Coronary artery (tissue), 2 donors: Measurements from ENCODE around the gene PLA2G3.

Source experiments
- DNase-seq: peaks from one replicate; pipeline ENCODE4 v3.0.0-alpha.2; 2017; ENCODE audit warnings: low spot score
- H3K27ac ChIP-seq, 2 donors: fragments of 200-600 bp; sonication (generic); one replicate each; pipeline ENCODE4 v1.5.1; 2016 to 2019
- H3K4me3 ChIP-seq: fragments of 200-600 bp; sonication (generic); 2 replicates; pipeline ENCODE4 v1.5.1; 2016; ENCODE audit warnings: mild to moderate bottlenecking, moderate library complexity
- TF ChIP-seq, protein P1 (sequence below): fragments of 200-600 bp; sonication (generic); IDR thresholded peaks from one replicate; pipeline ENCODE4 v1.5.1; 2019; ENCODE audit warnings: antibody characterized with exemption

Gene PLA2G3

DNA sequence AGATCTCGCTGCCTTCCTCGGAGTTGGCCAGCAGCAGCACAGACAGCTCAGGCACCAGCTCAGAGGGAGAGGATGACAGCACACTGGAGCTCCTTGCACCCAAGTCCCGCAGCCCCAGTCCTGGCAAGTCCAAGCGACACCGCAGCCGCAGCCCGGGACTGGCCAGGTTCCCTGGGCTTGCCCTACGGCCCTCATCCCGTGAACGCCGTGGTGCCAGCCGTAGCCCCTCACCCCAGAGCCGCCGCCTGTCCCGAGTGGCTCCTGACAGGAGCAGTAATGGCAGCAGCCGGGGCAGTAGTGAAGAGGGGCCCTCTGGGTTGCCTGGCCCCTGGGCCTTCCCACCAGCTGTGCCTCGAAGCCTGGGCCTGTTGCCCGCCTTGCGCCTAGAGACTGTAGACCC lies 6.4 kb downstream of the PLA2G3 start:
- Histone ChIP-seq H3K4me3 (no peak overlapping the region), H3K27ac (no peak overlapping the region)
- DNase-seq, result no peak
- TF ChIP-seq, protein P1, sequence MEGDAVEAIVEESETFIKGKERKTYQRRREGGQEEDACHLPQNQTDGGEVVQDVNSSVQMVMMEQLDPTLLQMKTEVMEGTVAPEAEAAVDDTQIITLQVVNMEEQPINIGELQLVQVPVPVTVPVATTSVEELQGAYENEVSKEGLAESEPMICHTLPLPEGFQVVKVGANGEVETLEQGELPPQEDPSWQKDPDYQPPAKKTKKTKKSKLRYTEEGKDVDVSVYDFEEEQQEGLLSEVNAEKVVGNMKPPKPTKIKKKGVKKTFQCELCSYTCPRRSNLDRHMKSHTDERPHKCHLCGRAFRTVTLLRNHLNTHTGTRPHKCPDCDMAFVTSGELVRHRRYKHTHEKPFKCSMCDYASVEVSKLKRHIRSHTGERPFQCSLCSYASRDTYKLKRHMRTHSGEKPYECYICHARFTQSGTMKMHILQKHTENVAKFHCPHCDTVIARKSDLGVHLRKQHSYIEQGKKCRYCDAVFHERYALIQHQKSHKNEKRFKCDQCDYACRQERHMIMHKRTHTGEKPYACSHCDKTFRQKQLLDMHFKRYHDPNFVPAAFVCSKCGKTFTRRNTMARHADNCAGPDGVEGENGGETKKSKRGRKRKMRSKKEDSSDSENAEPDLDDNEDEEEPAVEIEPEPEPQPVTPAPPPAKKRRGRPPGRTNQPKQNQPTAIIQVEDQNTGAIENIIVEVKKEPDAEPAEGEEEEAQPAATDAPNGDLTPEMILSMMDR, result no peak

- no peak overlapping the region for H3K4me3 ChIP-seq
- H3K27ac ChIP-seq, result no peak overlapping the region
- TF ChIP-seq, protein P1, result no peak
These were observed 9.4 kb downstream of the PLA2G3 start for GRCh38 chr22:31130873-31131272.

DNA sequence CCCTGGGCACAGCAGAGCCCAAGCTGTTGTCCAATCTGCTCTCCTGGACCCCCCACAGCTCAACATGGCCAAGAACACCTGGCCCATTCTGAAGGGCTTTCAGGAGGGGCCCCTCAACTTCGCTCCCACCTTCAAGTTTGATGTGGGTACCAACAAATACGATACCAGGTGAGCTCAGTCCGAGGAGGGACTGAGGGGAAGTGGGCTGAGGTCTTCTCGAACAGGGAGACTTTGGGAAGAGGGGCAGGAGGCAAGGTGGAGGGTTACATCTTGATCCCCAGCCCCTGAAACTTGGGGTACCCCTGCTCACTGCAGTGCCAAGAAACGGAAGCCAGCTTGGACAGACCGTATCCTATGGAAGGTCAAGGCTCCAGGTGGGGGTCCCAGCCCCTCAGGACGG lies 12.2 kb downstream of the PLA2G3 start:
- no peak for DNase-seq
- Histone ChIP-seq H3K4me3 (no peak overlapping the region), H3K27ac (no peak overlapping the region)
- TF ChIP-seq, protein P1, result no peak

More at GRCh38 chr22:31130873-31131272, 9.4 kb downstream of the PLA2G3 start:
- no peak for DNase-seq

DNA sequence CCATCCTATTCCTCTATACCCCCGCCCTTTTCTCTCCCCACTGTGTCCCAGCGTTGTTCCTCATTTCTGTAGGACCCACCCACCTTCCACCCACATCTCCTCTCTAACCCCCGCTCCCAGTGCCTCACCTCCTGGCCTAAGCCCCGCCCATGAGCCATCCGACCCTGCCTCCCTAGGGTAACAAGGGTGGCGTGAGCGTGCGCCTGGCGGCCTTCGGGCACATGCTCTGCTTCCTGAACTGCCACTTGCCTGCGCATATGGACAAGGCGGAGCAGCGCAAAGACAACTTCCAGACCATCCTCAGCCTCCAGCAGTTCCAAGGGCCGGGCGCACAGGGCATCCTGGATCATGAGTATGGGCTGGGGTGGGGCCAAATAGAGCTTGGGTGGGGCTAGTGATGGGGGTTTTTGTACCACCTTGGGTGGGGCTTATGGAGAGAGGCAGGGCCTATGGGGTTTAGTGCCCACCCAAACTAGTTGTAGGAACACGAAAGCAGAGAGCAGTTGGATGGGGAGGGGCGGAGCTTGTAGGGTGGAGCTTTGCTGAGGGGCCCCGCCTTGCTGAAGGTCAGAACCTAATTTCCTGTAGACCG lies 13.0 kb downstream of the PLA2G3 start:
- H3K27ac ChIP-seq, result no peak overlapping the region

GRCh38 chr22:31126869-31127175 lies 13.5 kb downstream of the PLA2G3 start:
- no peak overlapping the region for H3K4me3 ChIP-seq
- TF ChIP-seq, protein P1, result no peak
- no peak for DNase-seq
- no peak overlapping the region for H3K27ac ChIP-seq

More for the DNA sequence above, 13.0 kb downstream of the PLA2G3 start:
- peak; percentile 67 for DNase-seq
- no peak overlapping the region for H3K4me3 ChIP-seq
- TF ChIP-seq, protein P1, result no peak

DNA sequence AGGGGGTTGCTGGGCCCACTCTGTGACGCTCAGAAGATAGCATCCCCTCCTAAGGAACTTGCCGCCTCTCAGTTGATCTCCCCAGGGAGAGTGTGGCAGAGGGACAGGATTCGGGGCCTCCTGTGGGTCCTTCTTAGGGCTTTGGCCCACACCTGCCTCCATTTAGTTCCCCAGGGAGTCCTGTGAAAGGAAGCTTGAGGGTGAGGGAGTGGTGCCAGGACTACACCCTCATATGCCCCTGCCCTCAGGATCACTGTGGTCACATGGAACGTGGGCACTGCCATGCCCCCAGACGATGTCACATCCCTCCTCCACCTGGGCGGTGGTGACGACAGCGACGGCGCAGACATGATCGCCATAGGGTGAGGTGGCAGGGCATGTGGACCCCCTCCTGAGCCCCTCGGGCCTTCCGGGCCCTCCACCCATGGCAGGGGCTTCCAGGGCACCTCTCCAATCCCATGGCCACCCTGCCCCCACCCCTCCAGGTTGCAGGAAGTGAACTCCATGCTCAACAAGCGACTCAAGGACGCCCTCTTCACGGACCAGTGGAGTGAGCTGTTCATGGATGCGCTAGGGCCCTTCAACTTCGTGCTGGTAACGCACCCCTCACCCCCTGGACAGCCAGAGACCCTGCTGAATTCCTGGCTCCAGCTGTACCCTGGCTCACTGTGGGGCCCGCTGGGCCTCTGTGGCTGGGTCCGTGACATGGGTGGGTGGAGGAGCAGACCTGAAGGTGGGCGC lies 14.0 kb downstream of the PLA2G3 start:
- no peak overlapping the region for H3K4me3 ChIP-seq
- H3K27ac ChIP-seq, result no peak overlapping the region
- TF ChIP-seq, protein P1, result no peak
- no peak for DNase-seq

DNA sequence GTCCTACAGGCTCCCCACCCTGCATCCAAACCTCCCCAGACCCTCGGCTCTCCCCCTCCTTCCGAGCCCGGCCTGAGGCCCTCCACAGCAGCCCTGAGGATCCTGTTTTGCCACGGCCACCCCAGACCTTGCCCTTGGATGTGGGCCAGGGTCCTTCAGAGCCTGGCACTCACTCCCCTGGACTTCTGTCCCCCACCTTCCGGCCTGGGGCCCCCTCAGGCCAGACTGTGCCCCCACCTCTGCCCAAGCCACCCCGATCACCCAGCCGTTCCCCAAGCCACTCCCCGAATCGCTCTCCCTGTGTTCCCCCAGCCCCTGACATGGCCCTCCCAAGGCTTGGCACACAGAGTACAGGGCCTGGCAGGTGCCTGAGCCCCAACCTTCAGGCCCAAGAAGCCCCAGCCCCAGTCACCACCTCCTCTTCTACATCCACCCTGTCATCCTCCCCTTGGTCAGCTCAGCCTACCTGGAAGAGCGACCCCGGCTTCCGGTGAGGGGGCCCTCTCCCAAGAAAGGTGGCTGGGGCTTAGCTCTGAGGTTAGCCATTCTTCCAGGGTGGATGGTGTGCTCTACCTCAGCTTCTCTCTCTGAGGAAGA lies 14.7 kb downstream of the PLA2G3 start:
- Histone ChIP-seq H3K4me3 (no peak overlapping the region), H3K27ac (no peak overlapping the region)
- no peak for DNase-seq
- TF ChIP-seq, protein P1, result no peak
